T-cell (primary cell): Measurements from ENCODE around the gene SLC39A2. TPM values are rescaled to one million over a fixed set of nuclear protein-coding genes. Genes with fewer than 3 reads are reported as not detected.
A peak's percentile ranks its signal among the peaks of the same experiment; 100 is the strongest.

Experiments
- ATAC-seq, 4 experiments: fragments of 200-7000 bp in 3 of 4; fragments of 150-1000 bp in 1 of 4; cut with Tn5 transposase; replicated peaks in 1 of 4; 1 replicate in 3 of 4; 2 replicates in 1 of 4; pipeline ENCODE4 v1.10.0; 2021; ENCODE audit warnings: moderate library complexity in 3 of 4, mild to moderate bottlenecking in 2 of 4, moderate number of reproducible peaks in 1 of 4
- CTCF ChIA-PET, 2 donors: fragments of 300-600 bp; sonication (Branson Sonifier 250); formaldehyde crosslinking; loops; one replicate each; lab custom pipeline; 2022; ENCODE audit warnings: antibody characterized with exemption in 2 of 2; lab: Charles Lee
- POLR2A ChIA-PET, 2 donors: fragments of 300-600 bp; sonication (Branson Sonifier 250); formaldehyde crosslinking; loops; one replicate each; lab custom pipeline; 2022; ENCODE audit warnings: antibody characterized with exemption in 2 of 2; lab: Charles Lee
- DNase-seq, 35 experiments: peaks; one replicate each; pipeline versions ENCODE4 v3.0.0 to v3.0.0-alpha.2; 2013 to 2023
- H3K27ac ChIP-seq: one replicate; pipeline ENCODE4 v1.5.1; 2013; ENCODE audit warnings: low read length
- H3K27me3 ChIP-seq, 2 experiments: replicated peaks in 1 of 2; 1 replicate in 1 of 2; 2 replicates in 1 of 2; pipeline versions ENCODE4 v1.6.1 to v1.7.0; 2013; ENCODE audit warnings: low read length in 1 of 2, mixed read lengths in 1 of 2; ENCODE audit not compliant: control insufficient read depth in 2 of 2, insufficient read depth in 2 of 2; ENCODE audit errors: extremely low read depth in 1 of 2
- H3K36me3 ChIP-seq, 2 donors: 1 replicate in 1 of 2; 2 replicates in 1 of 2; pipeline versions ENCODE4 v1.6.1 to v1.7.0; 2013; ENCODE audit warnings: low read length in 1 of 2; ENCODE audit not compliant: control insufficient read depth in 2 of 2, insufficient read depth in 1 of 2; ENCODE audit errors: extremely low read depth in 1 of 2
- H3K4me1 ChIP-seq, 2 experiments: 1 replicate in 1 of 2; 2 replicates in 1 of 2; pipeline versions ENCODE4 v1.6.1 to v1.7.0; 2013; ENCODE audit warnings: low read length in 2 of 2, mixed read lengths in 1 of 2; ENCODE audit not compliant: insufficient read depth in 2 of 2, control insufficient read depth in 1 of 2; ENCODE audit errors: extremely low read depth in 1 of 2
- H3K4me3 ChIP-seq, 2 donors: 1 replicate in 1 of 2; 2 replicates in 1 of 2; pipeline versions ENCODE4 v1.5.1 to v1.7.0; 2013; ENCODE audit warnings: mild to moderate bottlenecking in 2 of 2, low read length in 1 of 2, moderate library complexity in 1 of 2; ENCODE audit not compliant: control insufficient read depth in 1 of 2; ENCODE audit errors: extremely low read depth in 1 of 2
- H3K9me3 ChIP-seq: 2 replicates; pipeline ENCODE4 v1.7.0; 2013
- H3K27ac Mint-ChIP-seq, 2 donors: one replicate each; pipeline ENCODE4 v1.8.0; 2020 to 2021; ENCODE audit warnings: mild to moderate bottlenecking in 2 of 2, mixed read lengths in 2 of 2
- H3K27me3 Mint-ChIP-seq, 2 donors: one replicate each; pipeline ENCODE4 v1.8.0; 2021 to 2022; ENCODE audit warnings: mixed read lengths in 2 of 2
- H3K36me3 Mint-ChIP-seq: one replicate; pipeline ENCODE4 v1.8.0; 2021; ENCODE audit warnings: mixed read lengths
- H3K4me1 Mint-ChIP-seq, 3 donors: one replicate each; pipeline ENCODE4 v1.8.0; 2020 to 2022; ENCODE audit warnings: mixed read lengths in 3 of 3, mild to moderate bottlenecking in 1 of 3
- H3K4me3 Mint-ChIP-seq, 3 donors: one replicate each; pipeline ENCODE4 v1.8.0; 2020 to 2022; ENCODE audit warnings: mild to moderate bottlenecking in 3 of 3, mixed read lengths in 3 of 3, moderate library complexity in 3 of 3
- H3K9me3 Mint-ChIP-seq, 3 donors: one replicate each; pipeline ENCODE4 v1.8.0; 2020 to 2022; ENCODE audit warnings: mixed read lengths in 3 of 3
- WGBS: methylation state at CpG from one replicate; pipeline ENCODE4 v1.1.5; 2013; ENCODE audit warnings: missing lambda C conversion rate; ENCODE audit not compliant: insufficient coverage; 5-methylcytosine and 5-hydroxymethylcytosine counted together
- total RNA-seq, 35 experiments: library from RNA in 6 of 35; stranded (reverse) in 6 of 35; fragments of 120-200 nt in 1 of 35; gene quantifications; one replicate each; pipeline versions ENCODE4 v1.2.1 to v1.2.4 and lab custom pipeline; 2013 to 2026

Gene SLC39A2
- total RNA-seq, 5 donors from 2014 or later (not counting 1 experiment from before 2014, with no cell fraction given), result 0.35 TPM; not detected in 4

DNA sequence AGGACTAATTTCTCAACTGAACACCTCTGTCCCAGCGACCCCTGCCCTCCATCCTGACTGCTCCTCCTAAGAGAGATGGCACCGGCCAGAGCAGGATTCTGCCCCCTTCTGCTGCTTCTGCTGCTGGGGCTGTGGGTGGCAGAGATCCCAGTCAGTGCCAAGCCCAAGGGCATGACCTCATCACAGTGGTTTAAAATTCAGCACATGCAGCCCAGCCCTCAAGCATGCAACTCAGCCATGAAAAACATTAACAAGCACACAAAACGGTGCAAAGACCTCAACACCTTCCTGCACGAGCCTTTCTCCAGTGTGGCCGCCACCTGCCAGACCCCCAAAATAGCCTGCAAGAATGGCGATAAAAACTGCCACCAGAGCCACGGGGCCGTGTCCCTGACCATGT is 43.8 kb downstream of the SLC39A2 start:
- no peak for DNase-seq
- Histone ChIP-seq H3K27me3 (peaks cover 0 to 8% of the 10 kb centered on the region in 2 experiments), H3K27ac (no peak overlapping the region), H3K9me3 (no peaks in the 10 kb centered on the region), H3K36me3 (no peaks in the 10 kb centered on the region), H3K4me1 (peaks cover 0 to 8% of the 10 kb centered on the region in 2 experiments), H3K4me3 (no peak overlapping the region)
- no peak overlapping the region for H3K27ac Mint-ChIP-seq
- no peak for ATAC-seq
- ChIA-PET POLR2A (interaction anchor here in 1 of 2 donors (0.6 kb wide), 1 partner anchor 47 kb away, joined by 3 read pairs; no protein-coding TSS in a partner anchor), CTCF (interaction anchor here (2.5 to 6.6 kb wide), 2 partner anchors 27 to 28 kb away, joined by 15 to 53 read pairs; no protein-coding TSS in a partner anchor)
- H3K36me3 Mint-ChIP-seq, result no peaks in the 10 kb centered on the region
- H3K4me1 Mint-ChIP-seq, result peaks cover 9 to 16% (median 10%) of the 10 kb centered on the region in 3 donors
- no peaks in the 10 kb centered on the region for H3K9me3 Mint-ChIP-seq
- H3K27me3 Mint-ChIP-seq, result peaks cover 5 to 22% of the 10 kb centered on the region in 2 donors
- no peak overlapping the region for H3K4me3 Mint-ChIP-seq
- 52% methylated on average over 7 of the region's 8 CpGs for WGBS

DNA sequence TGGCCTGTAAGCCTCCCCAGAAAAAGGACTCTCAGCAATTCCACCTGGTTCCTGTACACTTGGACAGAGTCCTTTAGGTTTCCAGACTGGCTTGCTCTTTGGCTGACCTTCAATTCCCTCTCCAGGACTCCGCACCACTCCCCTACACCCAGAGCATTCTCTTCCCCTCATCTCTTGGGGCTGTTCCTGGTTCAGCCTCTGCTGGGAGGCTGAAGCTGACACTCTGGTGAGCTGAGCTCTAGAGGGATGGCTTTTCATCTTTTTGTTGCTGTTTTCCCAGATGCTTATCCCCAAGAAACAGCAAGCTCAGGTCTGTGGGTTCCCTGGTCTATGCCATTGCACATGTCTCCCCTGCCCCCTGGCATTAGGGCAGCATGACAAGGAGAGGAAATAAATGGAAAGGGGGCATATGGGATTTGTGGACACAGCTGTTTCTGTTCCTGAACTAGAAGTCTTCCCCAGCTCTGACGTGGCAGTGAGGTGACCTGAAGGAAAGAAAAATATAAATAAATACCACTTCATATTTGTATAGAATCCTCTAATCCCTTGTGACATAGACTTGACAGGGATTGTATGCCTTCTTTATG is 44.4 kb downstream of the SLC39A2 start:
- peaks cover 5 to 22% of the 10 kb centered on the region in 2 donors for H3K27me3 Mint-ChIP-seq
- ChIA-PET POLR2A (interaction anchor here in 1 of 2 donors (0.6 kb wide), 2 partner anchors 48 to 54 kb away, joined by 3 to 4 read pairs; no protein-coding TSS in a partner anchor), CTCF (interaction anchor here (0.8 to 6.6 kb wide), 5 partner anchors 10 to 61 kb away, joined by 3 to 53 read pairs (median 4); no protein-coding TSS in a partner anchor)
- no peaks in the 10 kb centered on the region for H3K36me3 Mint-ChIP-seq
- H3K4me1 Mint-ChIP-seq, result peaks cover 9 to 16% (median 10%) of the 10 kb centered on the region in 3 donors
- Histone ChIP-seq H3K9me3 (no peaks in the 10 kb centered on the region), H3K27ac (no peak overlapping the region), H3K36me3 (no peaks in the 10 kb centered on the region), H3K27me3 (peaks cover 0 to 8% of the 10 kb centered on the region in 2 experiments), H3K4me3 (no peak overlapping the region), H3K4me1 (peaks cover 0 to 8% of the 10 kb centered on the region in 2 experiments)
- H3K27ac Mint-ChIP-seq, result no peak overlapping the region
- no peak overlapping the region for H3K4me3 Mint-ChIP-seq
- DNase-seq, result no peak
- H3K9me3 Mint-ChIP-seq, result no peaks in the 10 kb centered on the region
- no CpG with 5 or more reads among the region's 2 CpGs for WGBS
- no peak for ATAC-seq

DNA sequence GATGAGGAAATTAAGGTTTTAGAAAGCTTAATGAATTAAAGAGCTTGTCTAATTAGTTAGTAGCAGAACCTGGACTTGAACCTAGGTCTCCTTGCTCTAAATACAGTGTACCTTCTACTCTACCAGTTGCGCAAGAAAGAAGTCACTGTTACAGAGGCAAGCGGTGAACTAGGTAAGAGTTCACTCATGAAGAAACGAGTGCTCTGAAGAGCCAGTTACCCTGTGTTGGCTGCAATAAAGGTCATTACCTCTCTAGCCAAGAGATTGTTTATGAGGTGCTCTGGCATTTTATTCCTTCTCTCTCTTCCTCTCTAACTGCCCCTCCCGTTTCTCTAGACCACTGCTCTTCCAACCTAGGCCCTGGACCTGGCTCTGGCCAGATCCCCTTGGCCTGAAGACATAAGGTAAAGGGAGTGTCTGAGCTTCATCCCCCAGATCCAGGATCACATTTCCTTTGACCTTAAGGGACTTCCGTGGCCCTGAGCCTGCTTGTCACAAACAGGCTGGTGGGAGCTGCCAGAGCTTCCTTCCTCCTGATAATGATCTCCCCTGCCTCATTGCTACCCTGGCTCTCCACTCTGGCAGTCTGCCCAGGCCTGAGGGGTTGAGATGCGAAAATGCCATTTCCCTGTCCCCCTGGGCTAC is 45.0 kb downstream of the SLC39A2 start:
- H3K27ac Mint-ChIP-seq, result peak overlapping the region; percentile 23 to 89
- ATAC-seq, result peak in 2 of 4 experiments; percentile 40 to 46
- peaks cover 5 to 22% of the 10 kb centered on the region in 2 donors for H3K27me3 Mint-ChIP-seq
- peak in 3 of 35 experiments; percentile 12 to 20 (median 16) for DNase-seq
- no peaks in the 10 kb centered on the region for H3K36me3 Mint-ChIP-seq
- ChIA-PET CTCF (interaction anchor here (0.8 to 6.6 kb wide), 5 partner anchors 10 to 60 kb away, joined by 3 to 53 read pairs (median 4); no protein-coding TSS in a partner anchor), POLR2A (interaction anchor here in 1 of 2 donors (0.6 kb wide), 1 partner anchor 54 kb away, joined by 4 read pairs; no protein-coding TSS in a partner anchor)
- peak overlapping the region in 1 of 3 donors; percentile 12 for H3K4me3 Mint-ChIP-seq
- Histone ChIP-seq H3K27me3 (peaks cover 0 to 8% of the 10 kb centered on the region in 2 experiments), H3K4me1 (peaks cover 0 to 8% of the 10 kb centered on the region in 2 experiments), H3K4me3 (no peak overlapping the region), H3K27ac (no peak overlapping the region), H3K36me3 (no peaks in the 10 kb centered on the region), H3K9me3 (no peaks in the 10 kb centered on the region)
- peaks cover 9 to 16% (median 10%) of the 10 kb centered on the region in 3 donors for H3K4me1 Mint-ChIP-seq
- H3K9me3 Mint-ChIP-seq, result no peaks in the 10 kb centered on the region
- WGBS, result 37% methylated on average over 2 of the region's 6 CpGs

DNA sequence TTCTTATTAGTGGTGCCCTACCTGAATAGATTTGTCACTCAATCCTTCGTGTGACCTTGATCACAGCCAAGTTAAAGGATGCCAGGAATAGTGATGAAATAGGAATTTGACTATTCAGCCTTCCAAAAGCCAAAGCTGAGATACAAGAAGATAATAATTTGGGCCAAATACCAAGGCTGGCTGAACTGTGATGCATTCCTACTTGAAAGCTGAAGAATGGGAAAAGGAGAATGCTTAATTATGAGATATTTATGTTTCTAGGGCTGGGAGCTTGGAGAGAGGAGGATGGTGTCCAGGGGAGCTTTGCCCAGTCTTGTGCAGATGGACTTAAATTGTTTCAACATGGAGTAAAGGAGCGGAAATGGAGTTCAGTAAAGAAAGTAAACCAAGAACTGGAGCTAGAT is 48.3 kb downstream of the SLC39A2 start:
- H3K27ac ChIP-seq, result no peak overlapping the region
- ATAC-seq, result no peak
- peaks cover 9 to 16% (median 10%) of the 10 kb centered on the region in 3 donors for H3K4me1 Mint-ChIP-seq

DNA sequence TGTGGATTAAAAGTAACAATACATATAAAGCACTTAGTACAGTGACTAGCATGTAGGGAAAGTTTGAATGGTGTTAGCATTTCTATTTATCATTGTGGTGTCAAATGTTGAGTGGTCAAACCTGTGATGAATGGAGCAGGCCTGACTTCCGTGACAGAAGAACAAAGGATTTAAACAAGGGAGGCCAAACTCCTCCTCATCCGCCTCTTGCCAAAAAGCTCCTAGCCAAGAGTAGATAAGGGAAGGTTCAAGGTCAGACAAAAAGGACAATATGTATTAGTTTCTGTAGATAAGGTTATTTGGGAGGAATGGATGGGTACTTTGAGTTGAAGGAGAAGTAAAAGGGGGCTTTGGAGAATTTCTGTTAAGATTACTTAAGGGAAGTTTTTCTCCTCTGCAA is 49.5 kb downstream of the SLC39A2 start:
- no peak overlapping the region for H3K27ac Mint-ChIP-seq
- H3K9me3 Mint-ChIP-seq, result no peaks in the 10 kb centered on the region
- no CpG with 5 or more reads among the region's 2 CpGs for WGBS

More for the DNA sequence above, 48.3 kb downstream of the SLC39A2 start:
- no peak for DNase-seq
- Histone ChIP-seq H3K27me3 (peaks cover 0 to 19% of the 10 kb centered on the region in 2 experiments), H3K4me1 (peaks cover 0 to 8% of the 10 kb centered on the region in 2 experiments), H3K4me3 (no peak overlapping the region), H3K9me3 (no peaks in the 10 kb centered on the region), H3K36me3 (no peaks in the 10 kb centered on the region)
- POLR2A ChIA-PET, result no interaction called here
- CTCF ChIA-PET, result interaction anchor here in 1 of 2 donors (0.7 to 1.4 kb wide), 6 partner anchors 14 to 45 kb away, joined by 3 to 4 read pairs (median 3); no protein-coding TSS in a partner anchor
- 100% methylated on average over 1 of the region's 2 CpGs for WGBS
- Mint-ChIP-seq H3K27me3 (peaks cover 5 to 21% of the 10 kb centered on the region in 2 donors), H3K27ac (no peak overlapping the region), H3K4me3 (no peak overlapping the region), H3K9me3 (no peaks in the 10 kb centered on the region), H3K36me3 (no peaks in the 10 kb centered on the region)

DNA sequence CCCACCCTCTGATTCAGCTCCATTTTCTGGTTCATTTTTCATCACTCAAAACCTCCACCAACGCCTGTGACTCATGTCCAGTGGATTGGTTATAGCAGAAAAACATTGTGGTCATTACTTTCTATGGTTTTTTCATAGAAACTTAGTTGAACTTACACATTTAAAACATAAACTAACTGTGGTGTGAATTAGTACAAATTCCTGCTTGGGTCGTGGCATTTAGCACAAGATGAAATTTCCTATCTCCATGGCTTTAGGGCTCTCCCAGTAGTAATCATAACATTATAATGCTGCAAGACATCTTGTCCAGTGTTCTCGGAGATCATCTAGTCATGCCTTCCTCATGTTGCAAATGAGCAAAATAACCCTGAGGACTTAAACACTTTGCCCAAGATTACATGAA is 50.2 kb downstream of the SLC39A2 start:
- Mint-ChIP-seq H3K27me3 (peaks cover 5 to 17% of the 10 kb centered on the region in 2 donors), H3K4me3 (no peak overlapping the region), H3K36me3 (no peaks in the 10 kb centered on the region), H3K9me3 (no peaks in the 10 kb centered on the region), H3K4me1 (peaks cover 6 to 8% (median 7%) of the 10 kb centered on the region in 3 donors), H3K27ac (no peak overlapping the region)
- ATAC-seq (no peak), DNase-seq (no peak)
- POLR2A ChIA-PET, result interaction anchor here in 1 of 2 donors (0.6 to 0.7 kb wide), 2 partner anchors 242 to 1523 kb away, joined by 4 to 6 read pairs; no protein-coding TSS in a partner anchor
- Histone ChIP-seq H3K27me3 (peaks cover 0 to 14% of the 10 kb centered on the region in 2 experiments), H3K4me1 (peaks cover 0 to 5% of the 10 kb centered on the region in 2 experiments), H3K9me3 (no peaks in the 10 kb centered on the region), H3K27ac (no peak overlapping the region), H3K4me3 (no peak overlapping the region), H3K36me3 (no peaks in the 10 kb centered on the region)
- 100% methylated on average over 1 of the region's 3 CpGs for WGBS
- CTCF ChIA-PET, result interaction anchor here in 1 of 2 donors (1.9 kb wide), 1 partner anchor 34 kb away, joined by 7 read pairs; no protein-coding TSS in a partner anchor

More for the DNA sequence above, 49.5 kb downstream of the SLC39A2 start:
- ChIA-PET CTCF (interaction anchor here (0.6 to 1.9 kb wide), 5 partner anchors 21 to 44 kb away, joined by 3 to 7 read pairs (median 3); no protein-coding TSS in a partner anchor), POLR2A (interaction anchor here in 1 of 2 donors (0.6 kb wide), 1 partner anchor 242 kb away, joined by 4 read pairs; no protein-coding TSS in a partner anchor)
- Histone ChIP-seq H3K4me3 (no peak overlapping the region), H3K27me3 (peaks cover 0 to 14% of the 10 kb centered on the region in 2 experiments), H3K9me3 (no peaks in the 10 kb centered on the region), H3K36me3 (no peaks in the 10 kb centered on the region), H3K27ac (no peak overlapping the region), H3K4me1 (peaks cover 0 to 8% of the 10 kb centered on the region in 2 experiments)
- DNase-seq, result no peak
- Mint-ChIP-seq H3K4me1 (peaks cover 9 to 12% (median 10%) of the 10 kb centered on the region in 3 donors), H3K27me3 (peaks cover 5 to 17% of the 10 kb centered on the region in 2 donors), H3K4me3 (no peak overlapping the region), H3K36me3 (no peaks in the 10 kb centered on the region)
- ATAC-seq, result no peak
